RWPE2 (cell line): ENCODE results near the gene DHX16.

Experiments used
- ATAC-seq: fragments of 200-7000 bp; cut with Tn5 transposase; 3 replicates; pipeline ENCODE4 v1.9.1; 2021; ENCODE audit warnings: low read depth
- DNase-seq: peaks from one replicate; pipeline ENCODE4 v3.0.0-alpha.2; 2020; ENCODE audit warnings: low spot score
- H3K27ac ChIP-seq: fragments of 450-650 bp; 2 replicates; pipeline ENCODE4 v1.5.1; 2017; ENCODE audit warnings: mild to moderate bottlenecking; ENCODE audit not compliant: poor library complexity, severe bottlenecking
- H3K27me3 ChIP-seq: fragments of 250-450 bp; sonication (Bioruptor Pico); 2 replicates; pipeline ENCODE4 v1.5.1; 2021; ENCODE audit warnings: mild to moderate bottlenecking, moderate library complexity; ENCODE audit not compliant: insufficient read depth, poor library complexity, severe bottlenecking
- H3K36me3 ChIP-seq: fragments of 250-450 bp; sonication (Bioruptor Pico); 2 replicates; pipeline ENCODE4 v1.5.1; 2020; ENCODE audit warnings: low read depth, mild to moderate bottlenecking, moderate library complexity
- H3K4me1 ChIP-seq: fragments of 250-450 bp; sonication (Bioruptor Pico); 2 replicates; pipeline ENCODE4 v1.5.1; 2021; ENCODE audit warnings: mild to moderate bottlenecking, moderate library complexity; ENCODE audit not compliant: insufficient read depth, poor library complexity, severe bottlenecking
- H3K4me3 ChIP-seq: fragments of 250-450 bp; sonication (Bioruptor Pico); 2 replicates; pipeline ENCODE4 v1.5.1; 2021; ENCODE audit warnings: mild to moderate bottlenecking, moderate library complexity; ENCODE audit not compliant: severe bottlenecking
- H3K9me3 ChIP-seq: fragments of 250-450 bp; sonication (Bioruptor Pico); 2 replicates; pipeline ENCODE4 v1.5.1; 2021; ENCODE audit warnings: mild to moderate bottlenecking, moderate library complexity; ENCODE audit not compliant: severe bottlenecking
- TF ChIP-seq, protein P1 (sequence below): fragments of 450-650 bp; IDR thresholded peaks from one replicate; pipeline ENCODE4 v1.5.1; 2017; ENCODE audit warnings: mild to moderate bottlenecking, moderate library complexity; ENCODE audit not compliant: poor library complexity, severe bottlenecking

The DHX16 gene

DNA sequence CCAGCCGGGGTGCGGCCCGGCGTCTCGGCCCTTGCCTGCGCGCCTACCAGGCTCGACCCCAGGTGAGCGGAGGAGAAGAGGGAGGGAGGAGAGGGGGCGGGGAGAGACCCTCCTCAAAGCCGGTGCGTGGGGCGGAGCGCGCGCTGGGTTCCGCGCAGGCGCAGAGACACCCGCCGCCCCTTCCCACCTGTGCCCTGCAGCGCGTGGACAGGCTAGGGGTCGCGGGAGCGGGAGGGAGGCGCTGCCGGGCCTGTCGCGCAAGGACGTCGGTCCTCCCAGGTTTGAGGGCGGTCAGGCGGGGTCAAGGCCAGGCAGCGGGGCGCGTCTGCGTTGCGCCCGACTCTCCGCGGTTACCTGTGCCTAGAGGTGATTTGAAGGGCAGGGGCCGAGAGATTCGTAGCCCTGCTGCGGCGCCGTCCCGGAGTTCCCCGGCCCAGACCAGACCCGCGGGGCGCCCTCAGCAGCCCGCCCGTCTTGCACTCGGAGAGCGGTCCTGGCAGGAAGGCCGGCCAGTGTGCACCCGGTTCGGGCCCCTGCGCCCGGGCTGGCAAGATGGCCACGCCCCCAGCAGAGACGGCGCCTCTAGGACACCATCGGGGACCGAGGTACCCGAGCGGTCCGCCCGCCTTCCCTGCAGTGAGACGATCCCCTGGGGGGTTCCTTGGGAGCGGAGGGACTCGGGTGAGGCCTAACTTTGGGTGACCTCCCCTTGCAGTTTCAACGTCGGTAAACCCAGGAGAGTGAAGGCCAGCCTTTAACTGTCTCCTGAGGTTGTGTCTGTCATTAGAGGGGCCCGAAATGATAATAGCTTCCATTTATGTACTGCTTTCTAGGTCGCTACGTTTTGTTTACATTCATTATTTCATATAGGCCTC is 25.3 kb downstream of the DHX16 start:
- H3K27me3 ChIP-seq, result no peaks in the 10 kb centered on the region
- DNase-seq (no peak), ATAC-seq (peak; percentile 67)
- TF ChIP-seq, protein P1, sequence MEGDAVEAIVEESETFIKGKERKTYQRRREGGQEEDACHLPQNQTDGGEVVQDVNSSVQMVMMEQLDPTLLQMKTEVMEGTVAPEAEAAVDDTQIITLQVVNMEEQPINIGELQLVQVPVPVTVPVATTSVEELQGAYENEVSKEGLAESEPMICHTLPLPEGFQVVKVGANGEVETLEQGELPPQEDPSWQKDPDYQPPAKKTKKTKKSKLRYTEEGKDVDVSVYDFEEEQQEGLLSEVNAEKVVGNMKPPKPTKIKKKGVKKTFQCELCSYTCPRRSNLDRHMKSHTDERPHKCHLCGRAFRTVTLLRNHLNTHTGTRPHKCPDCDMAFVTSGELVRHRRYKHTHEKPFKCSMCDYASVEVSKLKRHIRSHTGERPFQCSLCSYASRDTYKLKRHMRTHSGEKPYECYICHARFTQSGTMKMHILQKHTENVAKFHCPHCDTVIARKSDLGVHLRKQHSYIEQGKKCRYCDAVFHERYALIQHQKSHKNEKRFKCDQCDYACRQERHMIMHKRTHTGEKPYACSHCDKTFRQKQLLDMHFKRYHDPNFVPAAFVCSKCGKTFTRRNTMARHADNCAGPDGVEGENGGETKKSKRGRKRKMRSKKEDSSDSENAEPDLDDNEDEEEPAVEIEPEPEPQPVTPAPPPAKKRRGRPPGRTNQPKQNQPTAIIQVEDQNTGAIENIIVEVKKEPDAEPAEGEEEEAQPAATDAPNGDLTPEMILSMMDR, result no peak
- no peaks in the 10 kb centered on the region for H3K9me3 ChIP-seq
- peak overlapping the region; percentile 94 for H3K4me3 ChIP-seq
- H3K27ac ChIP-seq, result peak overlapping the region; percentile 72
- peaks cover 4% of the 10 kb centered on the region for H3K4me1 ChIP-seq
- peaks cover 33% of the 10 kb centered on the region for H3K36me3 ChIP-seq

DNA sequence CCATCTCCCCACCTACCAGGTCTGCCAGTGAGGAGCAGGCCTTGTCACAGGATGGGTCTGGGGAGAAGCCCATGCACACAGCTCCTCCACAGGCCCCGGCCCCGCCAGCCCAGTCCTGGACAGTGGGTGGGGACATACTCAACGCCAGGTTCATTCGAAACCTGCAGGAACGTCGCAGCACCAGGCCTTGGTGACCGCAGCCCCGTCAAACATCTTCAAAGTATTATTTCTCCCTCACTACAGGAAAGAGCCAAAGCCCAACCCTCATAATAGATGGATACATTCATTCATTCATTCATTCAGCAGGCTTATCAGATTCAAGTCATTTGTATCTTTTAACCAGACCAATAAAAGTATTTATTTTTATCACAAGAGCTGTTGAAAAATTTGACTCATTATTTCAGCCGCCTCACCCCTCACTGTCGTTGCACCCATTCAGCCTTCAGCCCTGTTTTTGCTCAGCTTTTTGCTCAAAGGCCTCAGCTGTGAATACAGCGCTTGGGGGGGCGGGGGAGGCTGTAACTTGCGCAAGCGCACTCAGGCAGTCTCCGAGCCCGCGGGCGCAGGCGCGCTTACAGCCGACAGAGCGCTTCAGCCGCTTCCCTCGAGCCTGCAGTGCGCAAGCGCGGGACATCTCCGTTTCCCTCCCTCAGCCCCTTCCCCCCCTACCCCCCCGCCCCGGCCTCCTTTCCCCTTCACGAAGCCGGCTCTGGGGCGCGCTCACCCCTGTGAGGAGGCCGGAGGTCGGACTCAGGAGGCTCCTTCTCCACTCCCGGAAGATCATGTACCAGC is 26.2 kb downstream of the DHX16 start, which contains the start of gene C6orf136:
Gene C6orf136 (plus strand): TSS at position 684 of the 792 bp plus-strand sequence. CDS start 99 bp downstream, at position 783.
- Histone ChIP-seq H3K4me3 (peak within 1 kb of the TSS; percentile 94), H3K27ac (peak within 1 kb of the TSS; percentile 72), H3K27me3 (no peaks in the 10 kb centered on the region), H3K36me3 (peaks cover 32% of the 10 kb centered on the region), H3K4me1 (peaks cover 4% of the 10 kb centered on the region), H3K9me3 (no peaks in the 10 kb centered on the region)
- peak; percentile 76 for ATAC-seq
- peak; percentile 92 for DNase-seq
- TF ChIP-seq, protein P1, result no peak

DNA sequence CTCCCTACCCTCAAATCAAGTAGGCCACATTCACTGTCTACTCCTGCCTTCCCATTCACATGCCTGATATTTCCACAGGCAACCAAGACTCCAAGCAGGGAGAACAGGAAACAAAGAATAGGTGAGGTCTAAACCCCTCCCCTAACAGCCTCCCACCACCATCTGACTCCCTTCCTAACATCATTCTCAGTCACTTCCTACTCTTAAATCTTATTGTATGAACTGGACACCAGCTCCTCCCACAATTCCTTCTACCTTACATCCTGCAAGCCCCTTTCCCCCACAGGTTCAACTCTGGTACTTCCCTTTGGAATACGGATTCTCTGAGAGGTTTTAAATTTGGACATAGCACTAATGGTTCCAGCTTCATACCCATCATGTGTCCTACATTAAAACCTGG is 26.8 kb downstream of the DHX16 start:
- Histone ChIP-seq H3K4me3 (no peak overlapping the region), H3K27me3 (no peaks in the 10 kb centered on the region), H3K27ac (peak overlapping the region; percentile 72), H3K4me1 (peaks cover 4% of the 10 kb centered on the region), H3K9me3 (no peaks in the 10 kb centered on the region), H3K36me3 (peaks cover 29% of the 10 kb centered on the region)
- DNase-seq, result no peak
- no peak for ATAC-seq
- TF ChIP-seq, protein P1, result no peak

DNA sequence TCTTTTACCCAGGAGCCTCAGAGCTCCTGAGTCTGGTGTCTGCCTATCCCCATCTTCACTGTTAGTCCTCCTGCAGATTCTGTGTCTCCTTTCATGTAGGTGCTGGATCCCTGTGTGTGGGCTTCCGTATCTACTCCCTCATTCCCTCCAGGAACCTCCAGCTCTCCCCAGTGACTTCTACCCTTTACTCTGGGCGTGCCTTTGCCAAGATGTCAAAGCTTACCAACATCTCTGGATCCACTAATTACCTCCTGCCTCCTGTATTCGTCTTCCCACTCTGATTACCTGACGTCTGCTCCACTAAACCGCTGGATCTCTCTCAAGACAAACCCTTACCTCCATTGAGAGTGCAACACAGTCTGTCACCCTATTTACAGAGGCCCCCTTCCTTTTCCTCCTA is 28.0 kb downstream of the DHX16 start:
- no peak for DNase-seq
- ATAC-seq, result no peak
- no peak overlapping the region for H3K27ac ChIP-seq
- no peaks in the 10 kb centered on the region for H3K27me3 ChIP-seq
- TF ChIP-seq, protein P1, result no peak
- peaks cover 34% of the 10 kb centered on the region for H3K36me3 ChIP-seq
- peaks cover 4% of the 10 kb centered on the region for H3K4me1 ChIP-seq
- no peaks in the 10 kb centered on the region for H3K9me3 ChIP-seq
- H3K4me3 ChIP-seq, result no peak overlapping the region
